OCI-LY3 (cell line): ENCODE results near the gene FAM234A.

Experiments
- CTCF ChIP-seq: fragments of 200-600, 300-600 bp; sonication (generic); IDR thresholded peaks from 2 replicates; pipeline ENCODE4 v1.5.1; 2014; ENCODE audit warnings: antibody characterized with exemption, low read length, low read depth
- EZH2phosphoT487 ChIP-seq: fragments of 200-600 bp; shearing (Covaris generic); IDR thresholded peaks from 2 replicates; pipeline ENCODE4 v1.6.1; 2018; ENCODE audit warnings: antibody characterized with exemption, mixed run types, low read depth

GRCh38 chr16:242281-242680, 7.7 kb downstream of the FAM234A start:
- TF ChIP-seq CTCF (no peak), EZH2phosphoT487 (no peak)
